IMR-90 (cell line): ENCODE measurements around the gene MAGEF1. TPM values are rescaled to one million over a fixed set of nuclear protein-coding genes. Genes with fewer than 3 reads are reported as not detected.

ENCODE experiments used
- ATAC-seq: fragments of 200-7000 bp; cut with Tn5 transposase; 2 replicates; pipeline ENCODE4 v1.9.1; 2020; ENCODE audit warnings: low read depth, mild to moderate bottlenecking, moderate library complexity
- BruUV-seq: library from RNA; stranded (reverse); fragments of 400-500 nt; replicated peaks from 2 replicates; lab custom pipeline; 2021; lab: Mats Ljungman, UMichigan
- CTCF ChIA-PET: fragments of 300-600 bp; formaldehyde crosslinking; extraction: SDS; loops from one replicate; lab custom pipeline; 2021; ENCODE audit warnings: antibody characterized with exemption; lab: Yijun Ruan, JAX
- POLR2A ChIA-PET: fragments of 300-600 bp; sonication (Branson Sonifier 250); formaldehyde crosslinking; loops from one replicate; lab custom pipeline; 2022; ENCODE audit warnings: antibody characterized with exemption; ENCODE audit not compliant: unreplicated experiment; lab: Charles Lee
- DNase-seq: peaks from one replicate; pipeline ENCODE4 v3.0.0; 2013
- H2AFZ ChIP-seq: replicated peaks from 2 replicates; pipeline ENCODE3; 2013; ENCODE audit warnings: low read length, mild to moderate bottlenecking; ENCODE audit not compliant: poor library complexity
- H2AK5ac ChIP-seq: 2 replicates; pipeline ENCODE4 v1.6.1; 2013; ENCODE audit warnings: low read depth, low read length, inconsistent platforms
- H2AK9ac ChIP-seq: replicated peaks from 2 replicates; pipeline ENCODE3; 2013; ENCODE audit warnings: mild to moderate bottlenecking, low read depth, low read length, moderate library complexity; ENCODE audit not compliant: poor library complexity
- H2BK120ac ChIP-seq: 2 replicates; pipeline ENCODE4 v1.6.1; 2013; ENCODE audit warnings: low read depth, low read length, inconsistent platforms
- H2BK15ac ChIP-seq: 3 replicates; pipeline ENCODE4 v1.6.1; 2013; ENCODE audit warnings: low read depth, low read length, inconsistent platforms
- H2BK20ac ChIP-seq: 2 replicates; pipeline ENCODE4 v1.6.1; 2013; ENCODE audit warnings: low read depth, mild to moderate bottlenecking, inconsistent platforms, low read length, moderate library complexity
- H2BK5ac ChIP-seq: 2 replicates; pipeline ENCODE4 v1.6.1; 2013; ENCODE audit warnings: mild to moderate bottlenecking, low read depth, low read length, inconsistent platforms; ENCODE audit not compliant: poor library complexity, severe bottlenecking
- H3K14ac ChIP-seq: replicated peaks from 2 replicates; pipeline ENCODE4 v1.6.1; 2013; ENCODE audit warnings: low read depth, low read length, inconsistent platforms
- H3K18ac ChIP-seq: 2 replicates; pipeline ENCODE4 v1.6.1; 2013; ENCODE audit warnings: low read depth, low read length, control low read depth
- H3K23ac ChIP-seq: 2 replicates; pipeline ENCODE4 v1.6.1; 2013; ENCODE audit warnings: low read depth, low read length, inconsistent platforms
- H3K27ac ChIP-seq: 2 replicates; pipeline ENCODE4 v1.5.1; 2013; ENCODE audit warnings: mild to moderate bottlenecking, control low read depth, low read length; ENCODE audit not compliant: insufficient read depth
- H3K27me3 ChIP-seq: 2 replicates; pipeline ENCODE4 v1.6.1; 2013; ENCODE audit warnings: low read length; ENCODE audit not compliant: control insufficient read depth, insufficient read depth
- H3K36me3 ChIP-seq: 2 replicates; pipeline ENCODE4 v1.6.1; 2013; ENCODE audit warnings: low read length, mixed read lengths; ENCODE audit not compliant: control insufficient read depth, insufficient read depth
- H3K4ac ChIP-seq: 2 replicates; pipeline ENCODE4 v1.6.1; 2013; ENCODE audit warnings: low read depth, low read length, inconsistent platforms
- H3K4me1 ChIP-seq: 2 replicates; pipeline ENCODE4 v1.6.1; 2013; ENCODE audit warnings: low read length, mixed read lengths; ENCODE audit not compliant: control insufficient read depth, insufficient read depth
- H3K4me2 ChIP-seq: 2 replicates; pipeline ENCODE4 v1.6.1; 2013; ENCODE audit warnings: low read depth, mild to moderate bottlenecking, control low read depth, low read length, moderate library complexity
- H3K4me3 ChIP-seq: 2 replicates; pipeline ENCODE4 v1.5.1; 2013; ENCODE audit warnings: low read depth, mild to moderate bottlenecking, control low read depth, low read length, moderate library complexity; ENCODE audit not compliant: insufficient read depth
- H3K56ac ChIP-seq: 2 replicates; pipeline ENCODE4 v1.6.1; 2013; ENCODE audit warnings: low read length, inconsistent platforms; ENCODE audit not compliant: insufficient read depth; ENCODE audit errors: extremely low read depth
- H3K79me1 ChIP-seq, 2 experiments: 2 replicates each; pipeline ENCODE4 v1.6.1; 2013; ENCODE audit warnings: low read length in 2 of 2, inconsistent platforms in 1 of 2, low read depth in 1 of 2
- H3K9ac ChIP-seq: 2 replicates; pipeline ENCODE4 v1.6.1; 2013; ENCODE audit warnings: low read depth, low read length, control low read depth
- H3K9me1 ChIP-seq: 2 replicates; pipeline ENCODE4 v1.6.1; 2013; ENCODE audit warnings: low read length, inconsistent platforms; ENCODE audit not compliant: insufficient read depth
- H3K9me3 ChIP-seq: 2 replicates; pipeline ENCODE4 v1.6.1; 2013; ENCODE audit warnings: low read length; ENCODE audit not compliant: control insufficient read depth, insufficient read depth
- H4K20me1 ChIP-seq: 2 replicates; pipeline ENCODE4 v1.6.1; 2013; ENCODE audit warnings: low read length, inconsistent platforms; ENCODE audit not compliant: insufficient read depth
- H4K5ac ChIP-seq: 2 replicates; pipeline ENCODE4 v1.6.1; 2013; ENCODE audit warnings: mild to moderate bottlenecking, low read depth, low read length, control low read depth
- H4K8ac ChIP-seq, 2 experiments: 2 replicates each; pipeline ENCODE4 v1.6.1; 2013; ENCODE audit warnings: low read depth in 2 of 2, low read length in 2 of 2, control low read depth in 1 of 2, inconsistent platforms in 1 of 2
- H4K91ac ChIP-seq: 2 replicates; pipeline ENCODE4 v1.6.1; 2013; ENCODE audit warnings: low read depth, low read length, inconsistent platforms; ENCODE audit not compliant: insufficient read depth
- CEBPB ChIP-seq: IDR thresholded peaks from 2 replicates; pipeline ENCODE4 v1.6.1; 2012; ENCODE audit warnings: low read depth, low read length, improper control_type of control experiment
- CHD1 ChIP-seq: IDR thresholded peaks from 2 replicates; pipeline ENCODE4 v1.6.1; 2012; ENCODE audit warnings: low read depth, low read length, improper control_type of control experiment
- ELK1 ChIP-seq: fragments of 150-350 bp; IDR thresholded peaks from 2 replicates; pipeline ENCODE4 v1.6.1; 2016; ENCODE audit warnings: low read depth, mild to moderate bottlenecking, low read length, moderate library complexity, borderline replicate concordance
- FOS ChIP-seq: fragments of 150-350 bp; IDR thresholded peaks from 2 replicates; pipeline ENCODE4 v1.6.1; 2016; ENCODE audit warnings: low read depth, low read length
- MXI1 ChIP-seq: IDR thresholded peaks from 2 replicates; pipeline ENCODE4 v1.6.1; 2012; ENCODE audit warnings: low read depth, mild to moderate bottlenecking, low read length, moderate library complexity, borderline replicate concordance
- NFE2L2 ChIP-seq: fragments of 150-350 bp; IDR thresholded peaks from 2 replicates; pipeline ENCODE4 v1.6.1; 2016; ENCODE audit warnings: low read depth, mild to moderate bottlenecking, low read length
- POLR2A ChIP-seq: IDR thresholded peaks from 2 replicates; pipeline ENCODE4 v1.6.1; 2012; ENCODE audit warnings: mild to moderate bottlenecking, low read depth, low read length
- USF2 ChIP-seq: fragments of 150-350 bp; IDR thresholded peaks from 2 replicates; pipeline ENCODE4 v1.6.1; 2017; ENCODE audit warnings: mild to moderate bottlenecking, antibody characterized with exemption, low read length, low read depth
- WGBS, 2 experiments: methylation state at CpG; one replicate each; pipeline versions ENCODE4 v1.1.5 to v1.1.7; 2013; ENCODE audit warnings: missing lambda C conversion rate in 2 of 2; ENCODE audit not compliant: insufficient read length in 1 of 2; ENCODE audit errors: extremely low coverage in 2 of 2; 5-methylcytosine and 5-hydroxymethylcytosine counted together
- dilution Hi-C: fragments of 300-500 bp; cut with HindIII; formaldehyde crosslinking; loops from one replicate; pipeline ENCODE4 v1.14.3; 2018; ENCODE audit warnings: low sequenced_read_pairs; ENCODE audit not compliant: unreplicated experiment
- in situ Hi-C: fragments of 300-500 bp; cut with MboI; formaldehyde crosslinking; loops from 3 replicates; pipeline ENCODE4 v1.14.3; 2019; ENCODE audit warnings: low sequenced_read_pairs, inconsistent platforms, mixed read lengths
- intact Hi-C: fragments of 100-400 bp; cut with micrococcal nuclease; formaldehyde crosslinking; loops from 2 replicates; pipeline ENCODE4 v1.10.0; 2022
- polyA plus RNA-seq, 3 experiments: library from polyadenylated mRNA; depleted of rRNA; stranded (reverse); fragments of >200 nt; gene quantifications; 2 replicates each; pipeline ENCODE4 v1.2.3, GENCODE V29; 2012; ENCODE audit warnings: low replicate concordance in 1 of 3
- total RNA-seq: library from RNA; depleted of rRNA; stranded (reverse); fragments of >200 nt; gene quantifications from 2 replicates; pipeline ENCODE4 v1.2.3, GENCODE V29; 2012

Gene MAGEF1
- total and polyA plus RNA-seq, 2 of the 4 experiments (the other 2 are of a cell fraction): 10.6 to 19.4 TPM

- Histone ChIP-seq H3K4me2 (no peak overlapping the region), H3K9ac (no peak overlapping the region), H3K18ac (no peak overlapping the region), H2BK120ac (no peak overlapping the region), H2BK5ac (no peak overlapping the region), H3K27ac (no peak overlapping the region), H3K27me3 (no peaks in the 10 kb centered on the region; the same call in 1 of the 2 replicates), H2BK15ac (no peak overlapping the region), H4K8ac (no peak overlapping the region), H2AK5ac (no peak overlapping the region), H3K9me1 (peaks cover 6% of the 10 kb centered on the region; the same call in 1 of the 2 replicates), H3K14ac (no peak overlapping the region), H4K91ac (no peak overlapping the region), H2AFZ (no peak overlapping the region), H3K4me1 (peaks cover 8% of the 10 kb centered on the region), H3K79me1 (no peaks in the 10 kb centered on the region), H3K4me3 (no peak overlapping the region), H2AK9ac (no peak overlapping the region), H4K5ac (no peak overlapping the region), H3K9me3 (no peaks in the 10 kb centered on the region), H3K36me3 (no peaks in the 10 kb centered on the region), H3K4ac (no peak overlapping the region), H3K56ac (no peak overlapping the region), H2BK20ac (no peak overlapping the region), H3K23ac (no peak overlapping the region), H4K20me1 (no peaks in the 10 kb centered on the region)
- in situ Hi-C loops: no loop called here
- BruUV-seq: no TSS peak
- DNase-seq (no peak), ATAC-seq (no peak)
- dilution Hi-C loops: no loop called here
- 57% methylated on average over 1 of the region's 12 CpGs; no CpG with 5 or more reads in 1 of the 2 experiments for WGBS, 2 experiments
- CTCF ChIA-PET: interaction anchor here (1.1 kb wide), 1 partner anchor 179 kb away, joined by 3 read pairs; no protein-coding TSS in a partner anchor
- POLR2A ChIA-PET: no interaction called here
- TF ChIP-seq NFE2L2: no peak
- no peak for TF ChIP-seq FOS
- no peak for TF ChIP-seq MXI1
- TF ChIP-seq ELK1: no peak
- TF ChIP-seq CHD1: no peak
- no peak for TF ChIP-seq POLR2A
- TF ChIP-seq USF2: no peak
- no peak for TF ChIP-seq CEBPB
- intact Hi-C loops: no loop called here
Observed at GRCh38 chr3:184741798-184742675, 30.2 kb upstream of the MAGEF1 start.
